Neural cell (in vitro differentiated cells): ENCODE measurements around the gene SLC2A10. TPM values are rescaled to one million over a fixed set of nuclear protein-coding genes. Genes with fewer than 3 reads are reported as not detected.

ENCODE experiments used
- H2AFZ ChIP-seq: fragments of 200-600, 300-800 bp; sonication (generic), shearing (Covaris generic); 2 replicates; pipeline ENCODE4 v1.6.0; 2014; ENCODE audit warnings: low read depth, mild to moderate bottlenecking, antibody characterized with exemption, low read length, moderate library complexity
- H3F3A ChIP-seq: fragments of 200-600 bp; shearing (Covaris generic); 2 replicates; pipeline ENCODE4 v1.6.1; 2016; ENCODE audit warnings: mild to moderate bottlenecking, moderate library complexity, mixed read lengths, antibody characterized with exemption, low read length; ENCODE audit not compliant: insufficient read depth, poor library complexity, severe bottlenecking
- H3K27ac ChIP-seq: fragments of 200-600, 300-800 bp; sonication (generic), shearing (Covaris generic); 2 replicates; pipeline ENCODE4 v1.5.1; 2014; ENCODE audit warnings: mild to moderate bottlenecking, low read length, moderate library complexity
- H3K27me3 ChIP-seq: fragments of 300-800, 200-600 bp; sonication (generic), shearing (Covaris generic); 2 replicates; pipeline ENCODE4 v1.6.0; 2014; ENCODE audit warnings: mild to moderate bottlenecking, low read depth, low read length, moderate library complexity; ENCODE audit not compliant: insufficient read depth
- H3K36me3 ChIP-seq: fragments of 300-800, 200-600 bp; sonication (generic), shearing (Covaris generic); 2 replicates; pipeline ENCODE4 v1.5.1; 2014; ENCODE audit warnings: mild to moderate bottlenecking, antibody characterized with exemption, low read length, moderate library complexity; ENCODE audit not compliant: insufficient read depth
- H3K4me2 ChIP-seq: fragments of 300-800, 200-600 bp; sonication (generic), shearing (Covaris generic); 2 replicates; pipeline ENCODE4 v1.6.0; 2014; ENCODE audit warnings: mild to moderate bottlenecking, low read length
- H3K4me3 ChIP-seq: fragments of 300-800, 200-600 bp; sonication (generic), shearing (Covaris generic); 2 replicates; pipeline ENCODE4 v1.5.1; 2014; ENCODE audit warnings: mild to moderate bottlenecking, low read length, moderate library complexity
- H3K79me2 ChIP-seq: fragments of 200-600 bp; shearing (Covaris generic); replicated peaks from 2 replicates; pipeline ENCODE4 v1.6.0; 2014; ENCODE audit warnings: mild to moderate bottlenecking, low read length, moderate library complexity; ENCODE audit not compliant: insufficient read depth
- H3K9ac ChIP-seq: fragments of 300-800, 200-600 bp; sonication (generic), shearing (Covaris generic); 2 replicates; pipeline ENCODE4 v1.6.1; 2016; ENCODE audit warnings: mild to moderate bottlenecking, low read length, mixed read lengths
- H3K9me2 ChIP-seq: fragments of 200-600 bp; shearing (Covaris generic); 2 replicates; pipeline ENCODE4 v1.6.1; 2016; ENCODE audit warnings: mild to moderate bottlenecking, low read length, mixed read lengths; ENCODE audit not compliant: insufficient read depth
- H3K9me3 ChIP-seq: fragments of 200-600, 300-800 bp; sonication (generic), shearing (Covaris generic); 2 replicates; pipeline ENCODE4 v1.6.1; 2016; ENCODE audit warnings: mild to moderate bottlenecking, mixed run types, low read length, moderate library complexity, mixed read lengths
- H4K20me1 ChIP-seq: fragments of 200-600 bp; shearing (Covaris generic); 2 replicates; pipeline ENCODE4 v1.6.1; 2016; ENCODE audit warnings: mild to moderate bottlenecking, mixed run types; ENCODE audit not compliant: insufficient read depth
- CTCF ChIP-seq: fragments of 450-650 bp; IDR thresholded peaks from 2 replicates; pipeline ENCODE4 v1.5.1; 2014; ENCODE audit warnings: antibody characterized with exemption, mild to moderate bottlenecking, moderate library complexity; ENCODE audit not compliant: poor library complexity, severe bottlenecking
- EP300 ChIP-seq: fragments of 450-650 bp; conservative IDR thresholded peaks from 2 replicates; pipeline ENCODE4 v1.6.1; 2014; ENCODE audit warnings: antibody characterized with exemption, mild to moderate bottlenecking, moderate library complexity; ENCODE audit not compliant: poor library complexity, severe bottlenecking
- EZH2 ChIP-seq: fragments of 200-600, 300-800 bp; shearing (Covaris generic), sonication (generic); IDR thresholded peaks from 2 replicates; pipeline ENCODE4 v1.6.1; 2014; ENCODE audit warnings: antibody characterized with exemption, low read length, borderline replicate concordance, mild to moderate bottlenecking; ENCODE audit not compliant: insufficient read depth, poor library complexity, severe bottlenecking
- MXI1 ChIP-seq: fragments of 450-650 bp; conservative IDR thresholded peaks from 2 replicates; pipeline ENCODE4 v1.6.1; 2014; ENCODE audit warnings: antibody characterized with exemption, mild to moderate bottlenecking; ENCODE audit not compliant: poor library complexity, severe bottlenecking
- POLR2AphosphoS5 ChIP-seq: IDR thresholded peaks from 2 replicates; pipeline ENCODE4 v1.6.1; 2012
- RAD21 ChIP-seq: fragments of 450-650 bp; conservative IDR thresholded peaks from 2 replicates; pipeline ENCODE4 v1.6.1; 2014; ENCODE audit warnings: antibody characterized with exemption, mild to moderate bottlenecking, moderate library complexity
- REST ChIP-seq: IDR thresholded peaks from 2 replicates; pipeline ENCODE4 v1.6.1; 2012; ENCODE audit warnings: borderline replicate concordance
- SMC3 ChIP-seq: fragments of 450-650 bp; conservative IDR thresholded peaks from 2 replicates; pipeline ENCODE4 v1.6.1; 2014; ENCODE audit warnings: antibody characterized with exemption, mild to moderate bottlenecking, moderate library complexity; ENCODE audit not compliant: poor library complexity
- TAF1 ChIP-seq: IDR thresholded peaks from 2 replicates; pipeline ENCODE4 v1.6.1; 2012; ENCODE audit warnings: low read depth
- polyA plus RNA-seq: library from polyadenylated mRNA; depleted of rRNA; stranded (reverse); fragments of >200 nt; gene quantifications from 2 replicates; pipeline ENCODE4 v1.2.3, GENCODE V29; 2014

SLC2A10 gene
- polyA plus RNA-seq, 1 donor from 2014 or later: not detected

- H3K9me3 ChIP-seq: no peaks in the 10 kb centered on the region
- peak overlapping the region; percentile 36 for H2AFZ ChIP-seq
- no peak for TF ChIP-seq POLR2AphosphoS5
- TF ChIP-seq EP300: no peak
- no peak for TF ChIP-seq CTCF
- TF ChIP-seq REST: no peak
- TF ChIP-seq RAD21: no peak
- no peak for TF ChIP-seq EZH2
- TF ChIP-seq TAF1: no peak
- no peak for TF ChIP-seq MXI1
- TF ChIP-seq SMC3: no peak
- H3K4me2 ChIP-seq: peak overlapping the region; percentile 49
- peak overlapping the region; percentile 90 for H3K9ac ChIP-seq
- H3K27me3 ChIP-seq: no peaks in the 10 kb centered on the region
- H4K20me1 ChIP-seq: no peaks in the 10 kb centered on the region
- H3K9me2 ChIP-seq: no peaks in the 10 kb centered on the region
- peak overlapping the region; percentile 82 for H3K27ac ChIP-seq
- H3K36me3 ChIP-seq: peaks cover 5% of the 10 kb centered on the region
- H3F3A ChIP-seq: peaks cover 6% of the 10 kb centered on the region
- H3K4me3 ChIP-seq: peak overlapping the region; percentile 78
- peaks cover 38% of the 10 kb centered on the region for H3K79me2 ChIP-seq
These were observed 19.7 kb upstream of the SLC2A10 start for GRCh38 chr20:46689754-46690085.

- Histone ChIP-seq H3K36me3 (no peaks in the 10 kb centered on the region), H3K9me2 (no peaks in the 10 kb centered on the region), H3K79me2 (peaks cover 31% of the 10 kb centered on the region), H3K4me3 (peak overlapping the region; percentile 78), H2AFZ (no peak overlapping the region), H3K27me3 (no peaks in the 10 kb centered on the region), H3K9ac (peak overlapping the region; percentile 90), H3K27ac (peak overlapping the region; percentile 82), H4K20me1 (no peaks in the 10 kb centered on the region), H3K9me3 (no peaks in the 10 kb centered on the region), H3K4me2 (no peak overlapping the region), H3F3A (peaks cover 6% of the 10 kb centered on the region)
- TF ChIP-seq REST: no peak
- TF ChIP-seq MXI1: no peak
- TF ChIP-seq EP300: no peak
- TF ChIP-seq CTCF: no peak
- no peak for TF ChIP-seq POLR2AphosphoS5
- TF ChIP-seq RAD21: no peak
These were observed 19.0 kb upstream of the SLC2A10 start for GRCh38 chr20:46690219-46691106.
